MCF 10A (cell line): ENCODE results near the gene RNASEH2B. TPM values are rescaled to one million over a fixed set of nuclear protein-coding genes. Genes with fewer than 3 reads are reported as not detected.

Experiments
- BruUV-seq: library from RNA; stranded (reverse); fragments of 400-500 nt; replicated peaks from 2 replicates; lab custom pipeline; 2021; lab: Mats Ljungman, UMichigan
- CTCF ChIA-PET: fragments of 300-600 bp; sonication (Branson Sonifier 250); formaldehyde crosslinking; extraction: SDS; loops from one replicate; lab custom pipeline; 2021; ENCODE audit warnings: antibody characterized with exemption, inconsistent platforms; lab: Yijun Ruan, JAX
- POLR2A ChIA-PET: fragments of 300-600, 350-650 bp; sonication (Branson Sonifier 250); formaldehyde crosslinking; extraction: SDS; loops from one replicate; lab custom pipeline; 2020; ENCODE audit warnings: antibody characterized with exemption, inconsistent platforms; lab: Yijun Ruan, JAX
- DNase-seq: peaks from one replicate; pipeline ENCODE4 v3.0.0-alpha.2; 2018; ENCODE audit not compliant: unreplicated experiment
- H3K27ac Mint-ChIP-seq: one replicate; pipeline ENCODE4 v1.8.0; 2022; ENCODE audit warnings: mild to moderate bottlenecking, low read depth, mixed read lengths; ENCODE audit not compliant: unreplicated experiment
- H3K27me3 Mint-ChIP-seq: one replicate; pipeline ENCODE4 v1.8.0; 2022; ENCODE audit warnings: mixed read lengths; ENCODE audit not compliant: insufficient read depth, unreplicated experiment
- H3K36me3 Mint-ChIP-seq: one replicate; pipeline ENCODE4 v1.8.0; 2022; ENCODE audit warnings: mild to moderate bottlenecking, moderate library complexity, mixed read lengths; ENCODE audit not compliant: insufficient read depth, unreplicated experiment
- H3K4me1 Mint-ChIP-seq: one replicate; pipeline ENCODE4 v1.8.0; 2022; ENCODE audit warnings: mixed read lengths; ENCODE audit not compliant: insufficient read depth, unreplicated experiment
- H3K4me3 Mint-ChIP-seq: one replicate; pipeline ENCODE4 v1.8.0; 2022; ENCODE audit warnings: mild to moderate bottlenecking, moderate library complexity, mixed read lengths; ENCODE audit not compliant: unreplicated experiment
- H3K9me3 Mint-ChIP-seq: one replicate; pipeline ENCODE4 v1.8.0; 2022; ENCODE audit warnings: mixed read lengths; ENCODE audit not compliant: unreplicated experiment
- intact Hi-C: fragments of 100-400 bp; cut with micrococcal nuclease; formaldehyde crosslinking; loops from 2 replicates; pipeline ENCODE4 v1.14.1; 2022
- total RNA-seq: library from RNA; stranded (reverse); gene quantifications from 2 replicates; pipeline ENCODE4 v1.2.3, GENCODE V29; 2022
- TF ChIP-seq, protein P1 (sequence below): fragments of 200-600 bp; IDR thresholded peaks from one replicate; pipeline ENCODE4 v1.8.0; 2022; ENCODE audit warnings: antibody characterized with exemption, mild to moderate bottlenecking; ENCODE audit not compliant: unreplicated experiment

Gene RNASEH2B
- total RNA-seq, 1 experiment from 2014 or later = 53.3 TPM

DNA sequence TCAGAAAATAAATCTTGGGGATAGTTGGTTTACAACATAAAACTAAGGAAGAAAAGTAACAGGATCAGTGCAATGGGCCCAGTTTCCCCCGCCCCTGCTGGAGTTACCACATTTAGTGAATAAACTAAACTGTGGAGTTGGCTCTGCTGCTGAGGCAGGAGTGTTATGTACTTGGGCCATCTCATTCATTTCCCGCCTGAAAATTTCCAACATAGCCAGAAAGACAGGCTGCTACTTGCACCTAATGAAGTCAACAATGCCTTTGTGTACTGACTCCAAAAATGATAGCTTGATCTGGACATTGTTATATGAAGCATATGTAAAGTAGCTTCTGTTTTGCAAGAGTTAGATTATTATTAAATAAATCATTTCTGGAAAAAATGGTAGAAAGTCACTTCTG, 7.9 kb upstream of the RNASEH2B start:
- Mint-ChIP-seq H3K4me3 (no peak overlapping the region), H3K36me3 (no peaks in the 10 kb centered on the region), H3K4me1 (peaks cover 6% of the 10 kb centered on the region), H3K27me3 (no peaks in the 10 kb centered on the region), H3K27ac (no peak overlapping the region), H3K9me3 (no peaks in the 10 kb centered on the region)
- BruUV-seq = no TSS peak
- intact Hi-C loops = no loop called here
- peak; percentile 20 for DNase-seq
- POLR2A ChIA-PET = interaction anchor here (1.1 kb wide), 1 partner anchor 820 kb away, joined by 6 read pairs; no protein-coding TSS in a partner anchor
- TF ChIP-seq, protein P1, sequence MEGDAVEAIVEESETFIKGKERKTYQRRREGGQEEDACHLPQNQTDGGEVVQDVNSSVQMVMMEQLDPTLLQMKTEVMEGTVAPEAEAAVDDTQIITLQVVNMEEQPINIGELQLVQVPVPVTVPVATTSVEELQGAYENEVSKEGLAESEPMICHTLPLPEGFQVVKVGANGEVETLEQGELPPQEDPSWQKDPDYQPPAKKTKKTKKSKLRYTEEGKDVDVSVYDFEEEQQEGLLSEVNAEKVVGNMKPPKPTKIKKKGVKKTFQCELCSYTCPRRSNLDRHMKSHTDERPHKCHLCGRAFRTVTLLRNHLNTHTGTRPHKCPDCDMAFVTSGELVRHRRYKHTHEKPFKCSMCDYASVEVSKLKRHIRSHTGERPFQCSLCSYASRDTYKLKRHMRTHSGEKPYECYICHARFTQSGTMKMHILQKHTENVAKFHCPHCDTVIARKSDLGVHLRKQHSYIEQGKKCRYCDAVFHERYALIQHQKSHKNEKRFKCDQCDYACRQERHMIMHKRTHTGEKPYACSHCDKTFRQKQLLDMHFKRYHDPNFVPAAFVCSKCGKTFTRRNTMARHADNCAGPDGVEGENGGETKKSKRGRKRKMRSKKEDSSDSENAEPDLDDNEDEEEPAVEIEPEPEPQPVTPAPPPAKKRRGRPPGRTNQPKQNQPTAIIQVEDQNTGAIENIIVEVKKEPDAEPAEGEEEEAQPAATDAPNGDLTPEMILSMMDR = no peak
- CTCF ChIA-PET = interaction anchor here (0.8 to 1.7 kb wide), 2 partner anchors 10 to 164 kb away, joined by 3 to 6 read pairs; no protein-coding TSS in a partner anchor

DNA sequence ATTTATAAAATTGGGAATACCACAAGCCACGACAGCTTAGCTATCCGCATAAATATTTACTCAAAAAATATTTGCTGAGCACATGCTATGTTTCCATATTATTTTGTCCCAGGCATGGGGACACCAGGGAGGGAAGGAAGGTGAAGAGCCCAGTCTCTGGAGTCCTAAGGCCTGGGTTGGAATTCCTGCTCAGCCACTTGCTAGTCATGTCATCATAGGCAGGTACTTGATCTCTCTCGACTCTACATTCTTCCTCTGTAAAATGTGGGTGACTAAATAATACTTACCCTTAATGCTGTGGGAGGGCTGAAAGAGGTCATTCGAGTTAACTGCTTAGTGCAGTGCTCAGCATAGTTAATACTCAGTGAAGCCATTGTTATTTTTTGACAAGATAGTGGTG, 4.3 kb upstream of the RNASEH2B start:
- intact Hi-C loops = no loop called here
- H3K9me3 Mint-ChIP-seq = no peaks in the 10 kb centered on the region
- no peaks in the 10 kb centered on the region for H3K36me3 Mint-ChIP-seq
- TF ChIP-seq, protein P1 = no peak
- no TSS peak for BruUV-seq
- no peak overlapping the region for H3K4me3 Mint-ChIP-seq
- peaks cover 6% of the 10 kb centered on the region for H3K4me1 Mint-ChIP-seq
- no peak for DNase-seq
- H3K27ac Mint-ChIP-seq = no peak overlapping the region
- POLR2A ChIA-PET = no interaction called here
- CTCF ChIA-PET = interaction anchor here (0.6 kb wide), 1 partner anchor 13 kb away, joined by 4 read pairs; no protein-coding TSS in a partner anchor
- no peaks in the 10 kb centered on the region for H3K27me3 Mint-ChIP-seq

DNA sequence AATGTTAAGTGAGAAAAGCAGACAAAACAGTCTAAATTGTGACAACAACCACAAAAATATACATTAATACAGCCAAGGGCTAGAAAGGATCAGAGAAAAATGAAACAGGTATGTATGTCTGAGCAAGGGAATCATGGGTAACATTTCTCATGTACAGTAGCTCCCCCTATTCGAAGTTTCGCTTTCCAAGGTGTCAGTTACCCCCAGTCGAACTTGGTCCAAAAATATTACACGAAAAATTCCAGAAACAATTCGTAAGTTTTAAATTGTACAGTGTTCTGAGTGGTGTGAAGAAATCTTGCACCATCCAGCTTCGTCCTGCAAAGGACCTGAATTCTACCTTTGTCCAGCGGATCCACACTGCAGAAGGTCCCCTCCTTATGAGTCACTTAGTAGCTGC, 1.8 kb upstream of the RNASEH2B start:
- DNase-seq = no peak
- H3K4me1 Mint-ChIP-seq = peaks cover 9% of the 10 kb centered on the region
- BruUV-seq = no TSS peak
- H3K36me3 Mint-ChIP-seq = no peaks in the 10 kb centered on the region
- H3K27ac Mint-ChIP-seq = no peak overlapping the region
- H3K9me3 Mint-ChIP-seq = no peaks in the 10 kb centered on the region
- no peaks in the 10 kb centered on the region for H3K27me3 Mint-ChIP-seq
- ChIA-PET POLR2A (interaction anchor here (1.2 to 1.4 kb wide), 2 partner anchors 24 to 784 kb away, joined by 3 to 6 read pairs; no protein-coding TSS in a partner anchor), CTCF (interaction anchor here (0.7 kb wide), 1 partner anchor 10 kb away, joined by 3 read pairs; no protein-coding TSS in a partner anchor)
- no peak overlapping the region for H3K4me3 Mint-ChIP-seq
- intact Hi-C loops = no loop called here
- TF ChIP-seq, protein P1 = no peak

DNA sequence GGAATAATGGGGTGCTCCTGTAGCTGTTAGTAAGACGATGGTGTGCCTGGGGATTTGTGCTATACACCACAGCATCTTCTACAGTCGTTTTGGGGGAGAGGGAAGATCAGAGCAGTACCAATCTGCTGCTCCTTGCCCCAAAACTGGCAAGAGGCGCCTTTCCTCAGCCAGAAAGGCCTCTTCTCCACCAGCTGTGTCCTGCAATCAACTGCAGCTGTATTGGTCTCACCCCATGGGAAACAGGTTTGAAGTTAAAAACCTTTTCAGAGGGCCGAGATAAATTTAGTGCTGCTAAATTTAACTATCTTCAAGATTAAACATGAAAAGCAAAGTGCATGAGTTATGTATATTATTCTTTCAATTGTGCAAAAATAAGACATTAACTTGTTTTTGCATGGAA, 1.2 kb upstream of the RNASEH2B start:
- ChIA-PET POLR2A (interaction anchor here (0.6 to 1.4 kb wide), 4 partner anchors 13 to 784 kb away, joined by 3 to 6 read pairs (median 4); no protein-coding TSS in a partner anchor), CTCF (interaction anchor here (0.6 to 1.2 kb wide), 3 partner anchors 9 to 1053 kb away, joined by 3 to 4 read pairs (median 3); no protein-coding TSS in a partner anchor)
- Mint-ChIP-seq H3K27ac (no peak overlapping the region), H3K4me1 (peaks cover 9% of the 10 kb centered on the region), H3K9me3 (no peaks in the 10 kb centered on the region), H3K36me3 (no peaks in the 10 kb centered on the region), H3K4me3 (no peak overlapping the region), H3K27me3 (no peaks in the 10 kb centered on the region)
- no peak for DNase-seq
- TF ChIP-seq, protein P1 = no peak
- no TSS peak for BruUV-seq
- intact Hi-C loops = no loop called here
